HG03457 (cell line): Measurements from ENCODE around the gene TEX22.

Source experiments
- ATAC-seq: cut with Tn5 transposase; IDR thresholded peaks from one replicate; pipeline ENCODE4 v1.9.1; 2021; ENCODE audit warnings: moderate number of reproducible peaks; ENCODE audit not compliant: unreplicated experiment

Gene TEX22

DNA sequence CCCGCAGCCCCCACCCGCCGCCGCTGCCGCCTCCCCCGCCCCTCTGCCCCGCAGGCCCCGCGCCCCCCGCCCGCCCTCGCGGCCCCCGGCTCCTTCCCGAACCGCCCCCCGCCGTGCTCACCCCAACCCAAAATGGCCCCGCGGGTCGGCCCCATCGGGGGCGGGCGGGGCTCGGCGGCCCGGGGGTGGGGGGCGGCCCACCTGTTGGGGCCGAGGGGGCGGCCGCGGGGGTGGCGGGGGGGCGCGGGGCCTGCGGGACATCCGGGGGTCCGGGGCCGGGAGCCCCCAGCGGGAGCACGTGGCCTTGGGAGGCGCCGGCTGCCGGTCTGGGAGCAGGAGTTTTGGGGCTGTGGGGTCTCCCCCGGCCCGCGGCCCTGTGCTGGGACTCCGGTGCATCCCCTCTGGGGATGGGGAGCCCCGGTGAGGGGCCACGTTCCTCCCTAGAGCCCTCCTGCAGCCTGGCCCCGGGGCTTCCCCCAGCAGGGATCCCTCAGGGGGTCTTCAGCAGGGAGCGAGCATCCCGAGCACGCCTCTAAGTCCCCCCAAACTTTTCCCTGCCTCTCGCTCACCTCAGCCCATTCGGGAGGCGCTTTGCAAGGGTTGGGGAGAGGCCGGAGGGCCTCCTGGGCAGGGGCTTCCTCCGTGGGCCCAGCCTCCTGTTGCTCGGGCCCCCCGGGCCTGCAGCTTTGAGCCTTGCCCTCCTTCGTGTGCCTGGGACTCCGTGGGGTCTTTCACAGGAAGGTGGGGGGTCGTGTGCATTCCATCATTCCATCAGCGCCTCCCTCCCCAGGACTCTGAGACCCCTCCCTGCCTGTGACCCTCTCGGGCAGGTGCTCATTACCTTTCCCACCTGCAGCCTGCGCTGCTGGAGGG, 22.0 kb downstream of the TEX22 start:
- ATAC-seq: no peak

DNA sequence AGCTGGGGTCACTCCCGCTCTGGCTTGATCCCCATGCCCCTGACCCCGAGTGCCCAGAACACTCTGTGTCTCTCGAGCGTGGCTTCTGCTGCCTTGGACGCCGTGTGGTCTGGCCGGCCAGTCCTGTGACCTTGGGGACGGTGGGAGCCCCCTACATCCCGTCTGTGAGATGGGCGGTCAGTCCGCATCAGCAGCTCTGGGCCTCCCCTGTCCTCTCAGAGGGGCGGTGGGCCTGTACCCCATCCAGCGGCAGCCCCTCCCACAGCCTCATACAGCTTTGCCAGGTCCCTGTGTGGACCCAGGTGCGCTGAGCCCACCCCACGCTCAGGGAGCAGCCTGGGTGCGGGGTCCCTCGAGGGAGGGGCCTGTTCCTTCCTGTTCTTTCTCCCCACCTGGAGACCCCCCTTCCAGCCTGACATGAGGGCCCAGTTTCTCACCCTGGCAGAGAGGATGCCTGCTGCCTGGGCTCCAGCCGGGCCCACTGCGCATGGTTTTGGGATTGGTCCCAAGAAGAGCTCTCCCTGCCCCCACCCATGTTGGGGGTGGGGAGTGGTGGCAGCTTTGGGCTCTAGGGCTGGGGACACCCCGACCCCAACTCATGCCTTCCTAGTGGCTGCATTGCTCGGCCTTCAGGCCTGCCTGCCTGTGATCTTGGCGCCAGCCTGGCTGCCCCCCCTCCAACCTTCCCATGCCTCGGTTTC, 22.8 kb downstream of the TEX22 start:
- no peak for ATAC-seq

DNA sequence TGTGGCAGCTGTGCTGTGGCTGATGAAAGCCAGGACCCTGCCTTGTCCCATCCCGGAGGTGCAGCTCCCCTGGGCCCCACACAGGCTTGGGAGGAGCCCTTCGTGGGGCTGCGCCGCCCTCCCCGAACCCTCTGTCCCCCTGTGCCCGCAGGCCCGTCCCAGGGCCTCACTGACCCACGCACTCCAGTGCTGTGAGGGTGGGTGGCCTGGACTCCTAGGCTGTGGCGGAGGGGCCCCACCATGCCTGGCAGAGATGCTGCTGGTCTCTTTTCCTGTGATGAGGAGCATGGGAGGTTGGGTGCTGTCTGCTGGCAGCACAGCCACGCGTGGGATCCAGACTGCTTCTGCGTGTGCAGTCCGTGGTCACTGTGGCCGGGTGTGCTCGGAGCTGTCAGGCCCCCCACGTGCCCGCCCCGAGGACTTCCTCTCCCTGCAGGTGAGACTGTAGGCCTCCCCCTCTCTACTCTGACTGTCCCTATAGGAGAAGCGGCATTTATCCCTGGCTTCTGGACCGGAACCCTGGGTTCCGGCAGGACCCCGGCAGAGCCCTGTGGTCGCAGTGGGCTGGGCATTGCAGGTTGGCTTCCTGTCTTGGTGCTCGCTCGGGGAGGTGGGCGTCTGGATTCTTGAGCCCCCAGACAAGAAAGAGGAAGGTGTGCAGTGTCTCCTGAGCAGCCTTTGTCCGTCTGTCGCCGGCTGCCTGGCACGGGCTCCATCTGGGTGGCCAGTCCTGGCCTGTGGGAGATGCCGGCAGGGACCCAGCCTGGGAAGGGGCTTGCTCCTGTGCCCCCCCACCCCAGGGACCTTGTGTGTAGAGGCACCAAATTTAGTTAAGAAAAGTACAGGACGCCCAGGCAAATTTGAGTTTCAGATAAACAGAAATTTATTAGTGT, 23.6 kb downstream of the TEX22 start:
- no peak for ATAC-seq

GRCh38 chr14:105422695-105423487, 24.6 kb downstream of the TEX22 start:
- no peak for ATAC-seq

DNA sequence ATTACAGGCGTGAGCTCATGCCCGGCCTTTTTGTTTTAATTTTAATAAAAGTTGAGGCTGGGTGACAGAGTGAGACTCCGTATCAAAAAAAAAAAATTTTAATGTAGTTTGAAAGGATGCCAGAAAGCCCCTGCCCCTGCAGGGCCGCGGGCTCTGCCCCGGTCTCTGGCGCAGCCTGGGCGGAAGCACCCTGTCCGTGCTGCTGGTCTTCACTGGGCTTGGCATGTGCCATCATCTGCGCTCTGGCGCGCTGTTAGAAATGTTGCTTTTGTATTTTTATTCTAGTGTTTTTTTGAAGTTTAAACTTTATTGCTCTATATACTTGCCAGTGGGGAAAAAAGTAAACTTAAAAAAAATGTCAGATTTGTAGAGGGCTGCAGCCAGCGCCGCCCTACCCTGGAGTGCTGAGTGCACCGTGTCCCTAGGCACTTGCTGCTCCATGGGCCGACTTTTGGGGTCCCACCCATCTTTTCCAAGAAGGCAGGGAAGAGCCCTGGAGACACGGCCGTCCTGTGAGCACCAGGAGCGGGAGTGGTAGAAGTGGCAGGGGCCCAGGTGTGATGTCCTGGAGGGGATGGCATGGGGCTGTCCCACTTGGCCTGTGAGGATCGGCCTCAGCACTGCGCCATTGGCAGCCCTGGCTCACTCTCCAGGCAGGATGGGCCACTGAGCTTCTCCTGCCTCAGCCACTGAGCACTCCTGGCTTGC, 25.3 kb downstream of the TEX22 start:
- ATAC-seq: no peak

- no peak for ATAC-seq
These were observed 26.5 kb downstream of the TEX22 start for GRCh38 chr14:105424861-105425260.

GRCh38 chr14:105425823-105426247, 27.5 kb downstream of the TEX22 start:
- no peak for ATAC-seq

DNA sequence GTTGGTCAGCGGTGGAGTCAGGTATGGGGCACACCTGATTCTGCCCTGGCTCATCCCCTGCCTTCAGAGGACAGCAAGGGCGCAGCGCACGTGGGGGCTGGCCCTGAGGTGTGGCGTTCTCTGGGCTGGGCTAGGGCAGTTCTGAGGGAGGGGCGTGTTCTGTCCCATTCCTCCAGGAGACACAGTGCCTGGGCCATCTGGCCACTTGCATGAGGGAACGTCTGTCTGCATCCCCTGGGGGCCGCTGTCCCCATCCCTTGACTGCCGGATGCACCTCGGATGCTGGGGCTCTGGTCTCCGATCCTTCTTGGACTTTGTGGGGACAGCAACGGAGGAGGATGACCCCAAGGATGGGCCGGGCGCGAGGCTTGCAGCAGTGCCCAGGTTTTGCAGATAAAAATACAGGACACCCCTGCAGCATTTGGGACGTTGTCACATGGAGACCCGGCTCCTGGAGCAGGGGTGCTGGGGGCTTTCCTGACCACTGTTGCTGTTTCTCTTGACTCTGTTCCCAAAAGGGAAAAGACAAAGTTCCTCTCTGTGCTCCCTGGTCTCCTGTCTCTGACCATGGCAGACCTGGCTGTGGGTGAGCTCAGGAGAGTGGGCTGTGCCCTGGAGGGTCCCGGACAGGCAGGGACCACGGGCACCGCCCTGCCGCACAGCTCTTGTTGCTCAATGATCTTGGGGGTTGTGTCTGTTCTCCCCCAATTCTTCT, 28.2 kb downstream of the TEX22 start:
- ATAC-seq: no peak

DNA sequence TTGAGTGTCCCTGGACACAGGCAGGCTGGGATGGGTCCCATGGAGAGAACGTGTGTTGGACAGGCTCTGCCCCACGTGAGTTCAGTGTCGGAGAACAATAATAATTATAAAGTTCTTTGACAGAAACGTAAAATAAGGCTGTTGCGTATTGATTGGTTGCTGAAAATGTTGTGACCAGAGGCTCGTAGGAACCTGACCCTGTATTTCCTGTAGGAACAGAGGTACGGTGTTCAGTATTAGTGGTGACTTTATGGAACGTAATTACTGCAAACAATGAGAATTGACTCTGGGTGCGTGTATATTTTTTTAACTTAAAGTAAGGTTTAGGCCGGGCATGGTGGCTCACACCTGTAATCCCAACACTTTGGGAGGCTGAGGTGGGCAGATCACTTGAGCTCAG, 29.1 kb downstream of the TEX22 start:
- ATAC-seq: no peak

GRCh38 chr14:105427936-105428485, 29.7 kb downstream of the TEX22 start:
- ATAC-seq: no peak

DNA sequence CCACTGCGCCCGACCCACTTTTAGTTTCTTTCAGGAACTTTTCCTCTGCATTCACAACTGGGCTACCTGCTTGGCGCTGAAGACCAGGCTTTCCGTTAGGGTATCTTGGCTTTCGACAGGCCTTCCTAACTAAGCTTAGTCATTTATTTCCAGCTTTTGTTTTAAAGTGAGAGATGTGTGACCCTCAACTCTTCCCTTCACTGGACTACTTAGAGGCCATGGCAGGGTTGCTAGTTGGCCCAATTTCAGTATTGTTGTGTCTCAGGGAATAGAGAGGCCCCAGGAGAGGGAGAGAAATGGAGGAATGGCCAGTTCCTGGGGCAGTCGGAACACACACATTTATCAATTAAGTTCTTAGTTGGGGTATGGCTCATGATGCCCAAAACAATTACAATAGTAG, 31.7 kb downstream of the TEX22 start:
- no peak for ATAC-seq

DNA sequence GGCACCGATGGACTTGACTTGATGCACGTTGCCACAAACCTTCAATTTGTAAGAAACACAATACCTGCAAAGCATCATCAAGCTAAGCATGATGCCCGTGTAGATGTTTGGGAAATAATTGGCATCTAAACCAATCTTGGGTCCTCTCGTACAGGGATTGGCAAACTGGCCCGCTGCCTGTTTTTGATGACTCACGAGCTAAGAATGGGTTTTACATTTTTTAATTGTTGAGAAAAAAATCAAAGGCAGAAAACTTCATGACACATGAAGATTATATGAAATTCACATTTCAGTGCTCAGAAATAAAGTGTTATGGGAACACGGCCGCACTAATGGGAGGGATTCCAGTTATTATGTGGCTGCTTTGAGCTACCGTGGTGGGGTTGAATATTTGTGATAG, 32.2 kb downstream of the TEX22 start:
- no peak for ATAC-seq

- ATAC-seq: no peak
These were observed 32.9 kb downstream of the TEX22 start for GRCh38 chr14:105431256-105431655.

DNA sequence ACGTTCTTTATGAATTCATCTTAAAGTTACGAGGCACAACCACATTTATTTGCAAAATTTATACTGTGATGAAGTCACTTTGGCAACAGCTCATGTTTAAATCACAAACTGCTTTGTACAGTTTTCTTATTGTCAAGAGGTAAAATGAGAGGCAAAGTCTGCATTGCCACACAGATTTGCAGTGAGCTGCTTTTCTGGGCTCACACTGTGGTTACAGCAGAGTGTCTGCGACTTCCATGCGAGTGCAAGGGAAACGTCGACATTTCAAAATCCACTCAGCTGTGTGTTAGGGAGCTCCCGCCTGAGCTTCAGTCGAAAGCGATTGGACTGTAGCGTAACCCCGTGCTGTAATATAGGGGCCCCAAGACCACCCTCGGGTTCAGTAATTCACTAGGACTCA, 34.3 kb downstream of the TEX22 start:
- no peak for ATAC-seq

DNA sequence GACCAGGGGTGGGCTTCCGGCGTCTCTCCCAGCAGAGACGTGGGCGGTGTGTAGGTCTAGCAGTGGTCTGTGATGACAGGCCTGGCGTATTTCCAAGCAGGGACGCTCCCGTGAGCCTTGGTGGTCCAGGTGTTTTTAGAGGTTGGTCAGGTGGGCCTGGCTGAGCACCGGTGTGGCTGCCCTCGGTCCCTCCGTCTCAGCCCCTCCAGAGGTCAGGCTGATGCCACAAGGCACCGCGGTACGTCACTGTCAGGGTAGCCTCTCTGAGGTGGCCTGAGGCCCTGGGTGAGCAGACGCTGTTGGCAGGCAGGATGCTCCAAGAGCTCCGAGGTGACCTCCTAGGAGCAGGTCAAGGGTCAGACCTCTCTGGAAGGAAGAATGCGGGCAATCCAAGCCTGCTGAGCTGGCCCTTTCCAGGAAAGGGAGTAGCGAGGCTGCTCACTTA, 34.8 kb downstream of the TEX22 start:
- ATAC-seq: no peak

- no peak for ATAC-seq
These were observed 38.1 kb downstream of the TEX22 start for GRCh38 chr14:105436402-105436801.

DNA sequence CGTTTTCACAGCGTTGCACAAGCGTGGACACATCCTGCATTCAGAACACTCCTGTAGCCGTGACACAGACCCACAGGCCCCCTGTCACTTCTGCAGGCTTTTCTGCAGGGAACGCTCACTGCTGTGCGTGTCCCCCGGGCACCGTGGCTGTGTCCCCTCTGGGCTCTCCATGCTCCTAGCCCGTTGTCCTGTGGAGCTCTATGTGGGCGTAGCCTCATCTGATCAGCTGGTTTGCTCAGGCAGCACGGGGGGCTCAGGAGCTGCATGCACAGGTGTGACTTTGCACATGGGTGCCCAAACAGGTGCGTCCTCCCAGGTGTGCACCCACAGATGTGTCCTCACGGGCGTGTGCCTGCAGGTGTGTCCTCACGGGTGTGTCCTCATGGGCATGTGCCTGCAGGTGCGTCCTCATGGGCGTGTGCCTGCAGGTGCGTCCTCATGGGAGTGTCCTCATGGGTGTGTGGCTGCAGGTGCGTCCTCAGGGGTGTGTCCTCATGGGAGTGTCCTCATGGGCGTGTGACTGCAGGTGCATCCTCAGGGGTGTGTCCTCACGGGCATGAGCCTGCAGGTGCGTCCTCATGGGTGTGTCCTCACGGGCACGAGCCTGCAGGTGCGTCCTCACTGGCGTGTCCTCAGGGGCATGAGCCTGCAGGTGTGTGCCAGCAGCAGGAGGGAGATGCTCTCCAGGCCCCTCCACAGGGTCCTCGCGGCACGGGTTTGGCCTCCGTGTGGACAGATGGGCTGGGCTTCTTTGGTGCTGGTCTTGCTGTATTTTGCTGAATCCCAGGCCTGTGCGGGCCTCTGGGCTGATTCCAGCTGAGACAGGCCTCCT, 38.8 kb downstream of the TEX22 start:
- ATAC-seq: no peak
